OCI-LY7 (cell line): ENCODE results near the gene SPINK8. TPM values are rescaled to one million over a fixed set of nuclear protein-coding genes. Genes with fewer than 3 reads are reported as not detected.

ENCODE experiments used
- BruUV-seq: library from RNA; stranded (reverse); fragments of 400-500 nt; replicated peaks from 2 replicates; lab custom pipeline; 2021; lab: Mats Ljungman, UMichigan
- CTCF ChIA-PET: fragments of 300-600 bp; sonication (Branson Sonifier 250); formaldehyde crosslinking; loops from one replicate; lab custom pipeline; 2022; ENCODE audit warnings: antibody characterized with exemption; ENCODE audit not compliant: unreplicated experiment; lab: Charles Lee
- POLR2A ChIA-PET: fragments of 300-600 bp; sonication (Branson Sonifier 250); formaldehyde crosslinking; loops from one replicate; lab custom pipeline; 2022; ENCODE audit warnings: antibody characterized with exemption; lab: Charles Lee
- DNase-seq: peaks from one replicate; pipeline ENCODE4 v3.0.0-alpha.2; 2015; ENCODE audit warnings: low spot score
- H2AFZ ChIP-seq: fragments of 200-600 bp; sonication (generic), shearing (Covaris generic); 2 replicates; pipeline ENCODE4 v1.6.1; 2014; ENCODE audit warnings: mild to moderate bottlenecking, antibody characterized with exemption, low read length, moderate library complexity
- H3K27ac ChIP-seq: fragments of 200-600 bp; sonication (generic); 2 replicates; pipeline ENCODE4 v1.5.1; 2014; ENCODE audit warnings: mixed run types, low read depth, mild to moderate bottlenecking, moderate library complexity, low read length, inconsistent platforms; ENCODE audit not compliant: poor library complexity, severe bottlenecking
- H3K36me3 ChIP-seq: fragments of 200-600 bp; sonication (generic); 2 replicates; pipeline ENCODE4 v1.6.1; 2014; ENCODE audit warnings: mild to moderate bottlenecking, antibody characterized with exemption, low read length, moderate library complexity, mixed read lengths; ENCODE audit not compliant: insufficient read depth
- H3K4me1 ChIP-seq: fragments of 200-600 bp; sonication (generic); 2 replicates; pipeline ENCODE4 v1.5.1; 2014; ENCODE audit warnings: mild to moderate bottlenecking, low read length; ENCODE audit not compliant: insufficient read depth, poor library complexity, severe bottlenecking
- H3K4me2 ChIP-seq: fragments of 200-600 bp; sonication (generic); 2 replicates; pipeline ENCODE4 v1.6.1; 2014; ENCODE audit warnings: mild to moderate bottlenecking, low read length
- H3K4me3 ChIP-seq: fragments of 200-600 bp; sonication (generic); 2 replicates; pipeline ENCODE4 v1.5.1; 2014; ENCODE audit warnings: mild to moderate bottlenecking, low read depth, low read length; ENCODE audit not compliant: poor library complexity, severe bottlenecking
- H3K79me2 ChIP-seq: fragments of 200-600 bp; sonication (generic); 2 replicates; pipeline ENCODE4 v1.6.1; 2016; ENCODE audit warnings: low read depth, mild to moderate bottlenecking, low read length, moderate library complexity, mixed read lengths; ENCODE audit not compliant: insufficient read depth
- H3K9me2 ChIP-seq: fragments of 200-600 bp; sonication (generic); 2 replicates; pipeline ENCODE4 v1.6.1; 2016; ENCODE audit warnings: mild to moderate bottlenecking, low read length, mixed read lengths; ENCODE audit not compliant: insufficient read depth
- H3K9me3 ChIP-seq: fragments of 200-600 bp; sonication (generic); 2 replicates; pipeline ENCODE4 v1.6.1; 2014; ENCODE audit warnings: mild to moderate bottlenecking, mixed run types, low read length, mixed read lengths
- H4K20me1 ChIP-seq: fragments of 200-600 bp; sonication (generic); 2 replicates; pipeline ENCODE4 v1.6.1; 2014; ENCODE audit warnings: mild to moderate bottlenecking, antibody characterized with exemption, low read length, moderate library complexity, mixed read lengths; ENCODE audit not compliant: insufficient read depth
- CTCF ChIP-seq: fragments of 200-600 bp; sonication (generic); conservative IDR thresholded peaks from 2 replicates; pipeline ENCODE4 v1.5.1; 2014; ENCODE audit warnings: mild to moderate bottlenecking, antibody characterized with exemption, low read length, moderate library complexity, mixed read lengths
- EZH2phosphoT487 ChIP-seq: fragments of 200-600 bp; sonication (generic); IDR thresholded peaks from 2 replicates; pipeline ENCODE4 v1.6.1; 2018; ENCODE audit warnings: low read depth, borderline replicate concordance, mild to moderate bottlenecking, mixed run types, antibody characterized with exemption, low read length, moderate library complexity, mixed read lengths
- intact Hi-C: fragments of 100-400 bp; cut with micrococcal nuclease; formaldehyde crosslinking; loops from one replicate; pipeline ENCODE4 v1.10.0; 2022; ENCODE audit not compliant: unreplicated experiment
- total RNA-seq, 2 experiments: library from RNA; depleted of rRNA in 1 of 2; stranded (reverse); fragments of >200 nt in 1 of 2; shearing (Covaris generic) in 1 of 2; gene quantifications; 2 replicates each; pipeline ENCODE4 v1.2.3, GENCODE V29; 2014 to 2022

SPINK8 gene
- total RNA-seq, 2 experiments from 2014 or later, result not detected

GRCh38 chr3:48289659-48290058 lies 43.8 kb downstream of the SPINK8 start:
- intact Hi-C loops, result no loop called here
- POLR2A ChIA-PET, result no interaction called here
- CTCF ChIA-PET, result interaction anchor here (1.8 kb wide), 1 partner anchor 146 kb away, joined by 4 read pairs; no protein-coding TSS in a partner anchor

GRCh38 chr3:48287034-48287433 lies 46.4 kb downstream of the SPINK8 start:
- intact Hi-C loops, result no loop called here
- ChIA-PET CTCF (no interaction called here), POLR2A (interaction anchor here (0.6 kb wide), 1 partner anchor 1052 kb away, joined by 3 read pairs; no protein-coding TSS in a partner anchor)
- DNase-seq, result no peak
- H3K4me3 ChIP-seq, result no peak overlapping the region
- no peak overlapping the region for H3K27ac ChIP-seq
- peaks cover 3% of the 10 kb centered on the region; the same call in 1 of the 2 replicates for H3K9me3 ChIP-seq
- BruUV-seq, result no TSS peak
- no peaks in the 10 kb centered on the region for H4K20me1 ChIP-seq
- TF ChIP-seq EZH2phosphoT487, result no peak
- no peak for TF ChIP-seq CTCF
- no peak overlapping the region for H3K4me2 ChIP-seq
- H2AFZ ChIP-seq, result no peak overlapping the region
- H3K9me2 ChIP-seq, result no peaks in the 10 kb centered on the region
- H3K79me2 ChIP-seq, result no peaks in the 10 kb centered on the region
- peaks cover 17% of the 10 kb centered on the region for H3K36me3 ChIP-seq
- no peaks in the 10 kb centered on the region for H3K4me1 ChIP-seq

More at GRCh38 chr3:48289659-48290058, 43.8 kb downstream of the SPINK8 start:
- TF ChIP-seq EZH2phosphoT487 (no peak), CTCF (no peak)
- no peaks in the 10 kb centered on the region for H3K9me2 ChIP-seq
- H3K36me3 ChIP-seq, result peaks cover 37% of the 10 kb centered on the region
- no TSS peak for BruUV-seq
- H4K20me1 ChIP-seq, result no peaks in the 10 kb centered on the region
- no peak overlapping the region for H3K4me2 ChIP-seq
- peaks cover 5% of the 10 kb centered on the region; the same call in 1 of the 2 replicates for H3K9me3 ChIP-seq
- no peak overlapping the region for H3K4me3 ChIP-seq
- H3K79me2 ChIP-seq, result no peaks in the 10 kb centered on the region
- no peak overlapping the region for H3K27ac ChIP-seq
- H3K4me1 ChIP-seq, result no peaks in the 10 kb centered on the region
- H2AFZ ChIP-seq, result no peak overlapping the region
- no peak for DNase-seq

- H3K4me3 ChIP-seq, result no peak overlapping the region
- intact Hi-C loops, result no loop called here
- TF ChIP-seq CTCF, result no peak
- no TSS peak for BruUV-seq
- no peak for DNase-seq
- no peak overlapping the region for H2AFZ ChIP-seq
- H3K4me2 ChIP-seq, result no peak overlapping the region
- H4K20me1 ChIP-seq, result no peaks in the 10 kb centered on the region
- H3K36me3 ChIP-seq, result peaks cover 15% of the 10 kb centered on the region
- no peaks in the 10 kb centered on the region for H3K9me2 ChIP-seq
- ChIA-PET CTCF (no interaction called here), POLR2A (interaction anchor here (0.7 kb wide), 1 partner anchor 43 kb away, joined by 5 read pairs; no protein-coding TSS in a partner anchor)
- H3K79me2 ChIP-seq, result no peaks in the 10 kb centered on the region
- no peak overlapping the region for H3K27ac ChIP-seq
- no peaks in the 10 kb centered on the region for H3K4me1 ChIP-seq
- no peaks in the 10 kb centered on the region for H3K9me3 ChIP-seq
Measured at GRCh38 chr3:48286308-48286707, 47.2 kb downstream of the SPINK8 start.
